ENCODE measurements around the gene STK4. TPM values are rescaled to one million over a fixed set of nuclear protein-coding genes. Genes with fewer than 3 reads are reported as not detected.

Gene STK4
- total RNA-seq, 1 experiment from 2014 or later = 41.2 TPM

DNA sequence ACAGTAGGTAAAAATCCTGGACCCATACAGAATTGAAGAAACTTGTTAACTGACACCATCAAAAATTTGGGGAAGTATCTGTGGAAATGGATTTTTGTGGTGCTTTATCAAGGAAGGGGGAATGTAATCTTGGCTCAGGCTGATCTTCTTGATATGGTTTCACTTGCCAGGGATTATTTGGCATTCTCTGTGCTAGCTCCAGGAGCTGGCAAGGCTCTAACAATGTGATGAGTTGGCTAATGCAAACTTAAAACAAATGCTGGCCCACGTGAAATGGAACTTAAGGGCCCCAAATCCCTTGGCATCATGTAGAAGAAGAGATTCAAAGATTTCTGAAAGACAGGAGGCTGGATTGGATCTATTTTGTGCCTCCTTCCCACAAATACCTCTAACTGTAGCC is 121.5 kb downstream of the STK4 start (continued):
- TF ChIP-seq, protein P1, sequence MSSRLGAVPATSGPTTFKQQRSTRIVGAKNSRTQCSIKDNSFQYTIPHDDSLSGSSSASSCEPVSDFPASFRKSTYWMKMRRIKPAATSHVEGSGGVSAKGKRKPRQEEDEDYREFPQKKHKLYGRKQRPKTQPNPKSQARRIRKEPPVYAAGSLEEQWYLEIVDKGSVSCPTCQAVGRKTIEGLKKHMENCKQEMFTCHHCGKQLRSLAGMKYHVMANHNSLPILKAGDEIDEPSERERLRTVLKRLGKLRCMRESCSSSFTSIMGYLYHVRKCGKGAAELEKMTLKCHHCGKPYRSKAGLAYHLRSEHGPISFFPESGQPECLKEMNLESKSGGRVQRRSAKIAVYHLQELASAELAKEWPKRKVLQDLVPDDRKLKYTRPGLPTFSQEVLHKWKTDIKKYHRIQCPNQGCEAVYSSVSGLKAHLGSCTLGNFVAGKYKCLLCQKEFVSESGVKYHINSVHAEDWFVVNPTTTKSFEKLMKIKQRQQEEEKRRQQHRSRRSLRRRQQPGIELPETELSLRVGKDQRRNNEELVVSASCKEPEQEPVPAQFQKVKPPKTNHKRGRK (CRISPR knock-in tag; IDR thresholded peaks at IDR 0.05; ENCODE audit: borderline replicate concordance) = no peak
- TF ChIP-seq ESRRA (CRISPR knock-in tag; IDR thresholded peaks at IDR 0.05; ENCODE audit: borderline replicate concordance) (no peak), NFATC4 (CRISPR knock-in tag; IDR thresholded peaks at IDR 0.05) (no peak), GRHL2 (CRISPR knock-in tag; IDR thresholded peaks at IDR 0.05; ENCODE audit: insufficient replicate concordance, severe bottlenecking) (no peak), SP1 (CRISPR knock-in tag; conservative IDR thresholded peaks at IDR 0.05) (no peak), SMAD3 (CRISPR knock-in tag; IDR thresholded peaks at IDR 0.05; ENCODE audit: borderline replicate concordance) (no peak), ZNF423 (CRISPR knock-in tag; IDR thresholded peaks at IDR 0.05) (no peak), FOXK1 (CRISPR knock-in tag; IDR thresholded peaks at IDR 0.05) (no peak)
- TF ChIP-seq, protein P2, sequence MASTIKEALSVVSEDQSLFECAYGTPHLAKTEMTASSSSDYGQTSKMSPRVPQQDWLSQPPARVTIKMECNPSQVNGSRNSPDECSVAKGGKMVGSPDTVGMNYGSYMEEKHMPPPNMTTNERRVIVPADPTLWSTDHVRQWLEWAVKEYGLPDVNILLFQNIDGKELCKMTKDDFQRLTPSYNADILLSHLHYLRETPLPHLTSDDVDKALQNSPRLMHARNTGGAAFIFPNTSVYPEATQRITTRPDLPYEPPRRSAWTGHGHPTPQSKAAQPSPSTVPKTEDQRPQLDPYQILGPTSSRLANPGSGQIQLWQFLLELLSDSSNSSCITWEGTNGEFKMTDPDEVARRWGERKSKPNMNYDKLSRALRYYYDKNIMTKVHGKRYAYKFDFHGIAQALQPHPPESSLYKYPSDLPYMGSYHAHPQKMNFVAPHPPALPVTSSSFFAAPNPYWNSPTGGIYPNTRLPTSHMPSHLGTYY (CRISPR knock-in tag; IDR thresholded peaks at IDR 0.05) = no peak
- TF ChIP-seq, protein P3, sequence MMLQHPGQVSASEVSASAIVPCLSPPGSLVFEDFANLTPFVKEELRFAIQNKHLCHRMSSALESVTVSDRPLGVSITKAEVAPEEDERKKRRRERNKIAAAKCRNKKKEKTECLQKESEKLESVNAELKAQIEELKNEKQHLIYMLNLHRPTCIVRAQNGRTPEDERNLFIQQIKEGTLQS (CRISPR knock-in tag; conservative IDR thresholded peaks at IDR 0.05) = no peak
- TF ChIP-seq, protein P4, sequence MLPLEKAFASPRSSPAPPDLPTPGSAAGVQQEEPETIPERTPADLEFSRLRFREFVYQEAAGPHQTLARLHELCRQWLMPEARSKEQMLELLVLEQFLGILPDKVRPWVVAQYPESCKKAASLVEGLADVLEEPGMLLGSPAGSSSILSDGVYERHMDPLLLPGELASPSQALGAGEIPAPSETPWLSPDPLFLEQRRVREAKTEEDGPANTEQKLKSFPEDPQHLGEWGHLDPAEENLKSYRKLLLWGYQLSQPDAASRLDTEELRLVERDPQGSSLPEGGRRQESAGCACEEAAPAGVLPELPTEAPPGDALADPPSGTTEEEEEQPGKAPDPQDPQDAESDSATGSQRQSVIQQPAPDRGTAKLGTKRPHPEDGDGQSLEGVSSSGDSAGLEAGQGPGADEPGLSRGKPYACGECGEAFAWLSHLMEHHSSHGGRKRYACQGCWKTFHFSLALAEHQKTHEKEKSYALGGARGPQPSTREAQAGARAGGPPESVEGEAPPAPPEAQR (CRISPR knock-in tag; IDR thresholded peaks at IDR 0.05) = no peak

DNA sequence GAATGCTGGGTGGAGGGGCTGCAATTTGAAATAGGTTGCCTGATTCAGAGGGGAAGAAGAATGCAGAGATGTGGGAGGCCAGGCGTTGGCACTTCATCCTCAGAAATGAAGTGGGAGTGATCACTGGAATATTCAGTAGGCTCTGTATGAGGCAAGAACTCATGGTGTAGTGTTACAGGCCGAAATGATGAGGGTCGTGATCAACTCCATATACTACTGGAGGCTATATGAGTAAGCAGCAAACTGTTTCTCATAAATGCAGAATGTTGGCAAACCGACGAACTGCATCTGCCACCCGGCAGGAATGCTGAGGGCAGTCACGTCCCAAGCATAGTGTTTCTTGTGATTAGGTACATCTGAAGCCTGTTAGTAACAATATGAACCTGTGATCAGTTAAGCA is 121.9 kb downstream of the STK4 start:
- CTCF ChIA-PET = interaction anchor here (0.7 to 1.4 kb wide), 3 partner anchors 24 to 51 kb away, joined by 3 to 4 read pairs (median 3); no protein-coding TSS in a partner anchor
- H3K27me3 Mint-ChIP-seq (ENCODE audit: low read depth) = no peaks in the 10 kb centered on the region
- no peaks in the 10 kb centered on the region for H3K9me3 Mint-ChIP-seq
- no peak for DNase-seq (ENCODE audit: low spot score)
- H3K36me3 Mint-ChIP-seq = peaks cover 3% of the 10 kb centered on the region; the same call in 1 of the 2 replicates
- POLR2A ChIA-PET = no interaction called here
- H3K27ac Mint-ChIP-seq = peak overlapping the region; percentile 53
- no peak overlapping the region for H3K4me3 Mint-ChIP-seq
- peaks cover 12% of the 10 kb centered on the region for H3K4me1 Mint-ChIP-seq
- no peak for ATAC-seq
- TF ChIP-seq ZNF219 (CRISPR knock-in tag; IDR thresholded peaks at IDR 0.05; ENCODE audit: borderline replicate concordance) (no peak), ZNF416 (CRISPR knock-in tag; IDR thresholded peaks at IDR 0.05) (no peak), FOXJ3 (CRISPR knock-in tag; IDR thresholded peaks at IDR 0.05; ENCODE audit: borderline replicate concordance) (no peak), CBFB (CRISPR knock-in tag; IDR thresholded peaks at IDR 0.05; ENCODE audit: low read depth) (no peak), IRF2 (CRISPR knock-in tag; IDR thresholded peaks at IDR 0.05; ENCODE audit: borderline replicate concordance, low read depth) (no peak), NR1H2 (CRISPR knock-in tag; IDR thresholded peaks at IDR 0.05) (no peak), NFE2L1 (CRISPR knock-in tag; IDR thresholded peaks at IDR 0.05) (no peak), ZNF317 (CRISPR knock-in tag; IDR thresholded peaks at IDR 0.05; ENCODE audit: borderline replicate concordance, low read depth) (no peak), PRRX2 (CRISPR knock-in tag; IDR thresholded peaks at IDR 0.05) (no peak), TEAD4 (CRISPR knock-in tag; IDR thresholded peaks at IDR 0.05) (no peak), ZNF396 (CRISPR knock-in tag; IDR thresholded peaks at IDR 0.05; ENCODE audit: borderline replicate concordance) (no peak), OVOL2 (CRISPR knock-in tag; IDR thresholded peaks at IDR 0.05; ENCODE audit: borderline replicate concordance) (no peak)
- TF ChIP-seq, protein P4 (CRISPR knock-in tag; IDR thresholded peaks at IDR 0.05) = no peak
- TF ChIP-seq, protein P5, sequence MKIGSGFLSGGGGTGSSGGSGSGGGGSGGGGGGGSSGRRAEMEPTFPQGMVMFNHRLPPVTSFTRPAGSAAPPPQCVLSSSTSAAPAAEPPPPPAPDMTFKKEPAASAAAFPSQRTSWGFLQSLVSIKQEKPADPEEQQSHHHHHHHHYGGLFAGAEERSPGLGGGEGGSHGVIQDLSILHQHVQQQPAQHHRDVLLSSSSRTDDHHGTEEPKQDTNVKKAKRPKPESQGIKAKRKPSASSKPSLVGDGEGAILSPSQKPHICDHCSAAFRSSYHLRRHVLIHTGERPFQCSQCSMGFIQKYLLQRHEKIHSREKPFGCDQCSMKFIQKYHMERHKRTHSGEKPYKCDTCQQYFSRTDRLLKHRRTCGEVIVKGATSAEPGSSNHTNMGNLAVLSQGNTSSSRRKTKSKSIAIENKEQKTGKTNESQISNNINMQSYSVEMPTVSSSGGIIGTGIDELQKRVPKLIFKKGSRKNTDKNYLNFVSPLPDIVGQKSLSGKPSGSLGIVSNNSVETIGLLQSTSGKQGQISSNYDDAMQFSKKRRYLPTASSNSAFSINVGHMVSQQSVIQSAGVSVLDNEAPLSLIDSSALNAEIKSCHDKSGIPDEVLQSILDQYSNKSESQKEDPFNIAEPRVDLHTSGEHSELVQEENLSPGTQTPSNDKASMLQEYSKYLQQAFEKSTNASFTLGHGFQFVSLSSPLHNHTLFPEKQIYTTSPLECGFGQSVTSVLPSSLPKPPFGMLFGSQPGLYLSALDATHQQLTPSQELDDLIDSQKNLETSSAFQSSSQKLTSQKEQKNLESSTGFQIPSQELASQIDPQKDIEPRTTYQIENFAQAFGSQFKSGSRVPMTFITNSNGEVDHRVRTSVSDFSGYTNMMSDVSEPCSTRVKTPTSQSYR (CRISPR knock-in tag; IDR thresholded peaks at IDR 0.05) = no peak
- TF ChIP-seq, protein P6, sequence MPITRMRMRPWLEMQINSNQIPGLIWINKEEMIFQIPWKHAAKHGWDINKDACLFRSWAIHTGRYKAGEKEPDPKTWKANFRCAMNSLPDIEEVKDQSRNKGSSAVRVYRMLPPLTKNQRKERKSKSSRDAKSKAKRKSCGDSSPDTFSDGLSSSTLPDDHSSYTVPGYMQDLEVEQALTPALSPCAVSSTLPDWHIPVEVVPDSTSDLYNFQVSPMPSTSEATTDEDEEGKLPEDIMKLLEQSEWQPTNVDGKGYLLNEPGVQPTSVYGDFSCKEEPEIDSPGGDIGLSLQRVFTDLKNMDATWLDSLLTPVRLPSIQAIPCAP (CRISPR knock-in tag; IDR thresholded peaks at IDR 0.05) = no peak
- TF ChIP-seq, protein P7, sequence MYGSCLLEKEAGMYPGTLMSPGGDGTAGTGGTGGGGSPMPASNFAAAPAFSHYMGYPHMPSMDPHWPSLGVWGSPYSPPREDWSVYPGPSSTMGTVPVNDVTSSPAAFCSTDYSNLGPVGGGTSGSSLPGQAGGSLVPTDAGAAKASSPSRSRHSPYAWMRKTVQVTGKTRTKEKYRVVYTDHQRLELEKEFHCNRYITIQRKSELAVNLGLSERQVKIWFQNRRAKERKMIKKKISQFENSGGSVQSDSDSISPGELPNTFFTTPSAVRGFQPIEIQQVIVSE (CRISPR knock-in tag; IDR thresholded peaks at IDR 0.05; ENCODE audit: borderline replicate concordance) = no peak
